Right lobe of liver (tissue), 6 donors: ENCODE data around the gene CNKSR2. TPM values are rescaled to one million over a fixed set of nuclear protein-coding genes. Genes with fewer than 3 reads are reported as not detected.
A peak's percentile ranks its signal among the peaks of the same experiment; 100 is the strongest.

Experiments
- ATAC-seq, 4 donors: fragments of 200-7000 bp; cut with Tn5 transposase; one replicate each; pipeline ENCODE4 v1.9.1; 2020; ENCODE audit warnings: mild to moderate bottlenecking in 4 of 4, moderate library complexity in 4 of 4
- DNase-seq, 3 donors: peaks; one replicate each; pipeline ENCODE4 v3.0.0-alpha.2; 2020
- H3K27ac ChIP-seq, 3 donors: fragments of 200-600 bp; one replicate each; pipeline ENCODE4 v1.8.0; 2022
- H3K27me3 ChIP-seq, 2 donors: fragments of 200-600 bp; one replicate each; pipeline ENCODE4 v1.8.0; 2022
- H3K36me3 ChIP-seq, 4 donors: fragments of 200-600 bp; sonication (generic) in 1 of 4; one replicate each; pipeline versions ENCODE4 v1.5.1 to v1.8.0; 2017 to 2022; ENCODE audit warnings: control low read depth in 1 of 4
- H3K4me1 ChIP-seq, 4 donors: fragments of 200-600 bp; sonication (generic) in 1 of 4; one replicate each; pipeline versions ENCODE4 v1.5.1 to v1.8.0; 2017 to 2022; ENCODE audit warnings: control low read depth in 1 of 4
- H3K4me3 ChIP-seq, 3 donors: fragments of 200-600 bp; one replicate each; pipeline ENCODE4 v1.8.0; 2022
- H3K9me3 ChIP-seq, 4 donors: fragments of 200-600 bp; sonication (generic) in 1 of 4; one replicate each; pipeline versions ENCODE4 v1.5.1 to v1.8.0; 2017 to 2022; ENCODE audit warnings: control low read depth in 1 of 4
- POLR2A ChIP-seq: fragments of 450-650 bp; IDR thresholded peaks from one replicate; pipeline ENCODE4 v1.6.1; 2017; ENCODE audit warnings: antibody characterized with exemption, mild to moderate bottlenecking
- WGBS: methylation state at CpG from one replicate; pipeline ENCODE4 v1.1.6; 2018; ENCODE audit warnings: low coverage, low lambda C conversion rate; ENCODE audit not compliant: insufficient coverage; ENCODE audit errors: missing lambda C conversion rate; 5-methylcytosine and 5-hydroxymethylcytosine counted together
- intact Hi-C, 2 donors: fragments of 100-400 bp; cut with DNase I; formaldehyde crosslinking; loops; one replicate each; pipeline versions ENCODE4 v1.11.2 to v1.14.1; 2022
- total RNA-seq, 6 experiments: library from RNA; depleted of rRNA in 2 of 6; stranded (reverse); fragments of >200 nt in 2 of 6; fragmentation: NEBNext Ultra II Directional in 3 of 6; extraction: Animal tissue kit (Norgen Biotek cat#: 25700) in 3 of 6; gene quantifications; one replicate each; pipeline versions ENCODE4 v1.1.0 to v1.2.4, GENCODE V29; 2016 to 2023
- TF ChIP-seq, protein P1 (sequence below), 4 donors: fragments of 200-600 bp in 3 of 4; fragments of 450-650 bp in 1 of 4; IDR thresholded peaks; one replicate each; pipeline versions ENCODE4 v1.5.1 to v1.8.0; 2016 to 2022; ENCODE audit warnings: antibody characterized with exemption in 4 of 4, mild to moderate bottlenecking in 2 of 4
- donor health status: DM: no; HTN: yes; CAD: no.
- donor health status: DM: no; HTN: no; CAD: no.
- donor health status: DM: no; HTN: no; CAD: no.
- donor health status: DM: no; HTN: yes; CAD: no.
- donor health status: DM: no; HTN: yes; CAD: no.

CNKSR2 gene
- total RNA-seq, 6 experiments from 2014 or later, result 1.4 to 5.6 (median 2.6) TPM

DNA sequence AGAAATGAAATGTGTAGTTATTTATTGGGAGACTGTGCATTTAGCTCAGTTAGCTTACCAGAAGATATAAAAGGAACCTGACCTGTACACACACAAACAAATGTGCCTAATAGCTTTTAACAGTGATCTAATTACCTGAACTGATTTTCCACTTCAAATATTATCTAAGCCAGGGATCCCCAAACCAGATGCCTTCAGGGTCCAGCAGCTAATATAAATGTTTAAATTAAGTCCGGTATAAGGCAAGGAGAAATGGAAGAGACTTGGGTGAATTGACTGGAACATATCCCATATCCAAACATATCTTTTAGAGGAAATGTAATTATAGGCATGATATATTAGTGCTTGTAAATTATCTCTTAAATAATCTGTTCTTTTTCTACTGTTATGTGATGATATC lies 66.7 kb downstream of the CNKSR2 start:
- WGBS, result no CpG with 5 or more reads among the region's 1 CpG
- no peak for DNase-seq

GRCh38 chrX:21457718-21458117 lies 83.5 kb downstream of the CNKSR2 start:
- H3K4me3 ChIP-seq, result no peak overlapping the region
- ATAC-seq (no peak), DNase-seq (no peak)
- intact Hi-C loops, result no loop called here
- no peaks in the 10 kb centered on the region for H3K27me3 ChIP-seq
- no peak overlapping the region for H3K27ac ChIP-seq
- no peaks in the 10 kb centered on the region for H3K36me3 ChIP-seq
- H3K9me3 ChIP-seq, result no peaks in the 10 kb centered on the region
- H3K4me1 ChIP-seq, result no peaks in the 10 kb centered on the region
- no peak for TF ChIP-seq POLR2A

More for the DNA sequence above, 66.7 kb downstream of the CNKSR2 start:
- H3K4me3 ChIP-seq, result no peak overlapping the region
- intact Hi-C loops, result no loop called here
- H3K9me3 ChIP-seq, result no peaks in the 10 kb centered on the region
- H3K27me3 ChIP-seq, result peaks cover 0 to 3% of the 10 kb centered on the region in 2 donors
- ATAC-seq, result no peak
- H3K36me3 ChIP-seq, result no peaks in the 10 kb centered on the region
- no peaks in the 10 kb centered on the region for H3K4me1 ChIP-seq
- TF ChIP-seq POLR2A, result no peak
- TF ChIP-seq, protein P1, sequence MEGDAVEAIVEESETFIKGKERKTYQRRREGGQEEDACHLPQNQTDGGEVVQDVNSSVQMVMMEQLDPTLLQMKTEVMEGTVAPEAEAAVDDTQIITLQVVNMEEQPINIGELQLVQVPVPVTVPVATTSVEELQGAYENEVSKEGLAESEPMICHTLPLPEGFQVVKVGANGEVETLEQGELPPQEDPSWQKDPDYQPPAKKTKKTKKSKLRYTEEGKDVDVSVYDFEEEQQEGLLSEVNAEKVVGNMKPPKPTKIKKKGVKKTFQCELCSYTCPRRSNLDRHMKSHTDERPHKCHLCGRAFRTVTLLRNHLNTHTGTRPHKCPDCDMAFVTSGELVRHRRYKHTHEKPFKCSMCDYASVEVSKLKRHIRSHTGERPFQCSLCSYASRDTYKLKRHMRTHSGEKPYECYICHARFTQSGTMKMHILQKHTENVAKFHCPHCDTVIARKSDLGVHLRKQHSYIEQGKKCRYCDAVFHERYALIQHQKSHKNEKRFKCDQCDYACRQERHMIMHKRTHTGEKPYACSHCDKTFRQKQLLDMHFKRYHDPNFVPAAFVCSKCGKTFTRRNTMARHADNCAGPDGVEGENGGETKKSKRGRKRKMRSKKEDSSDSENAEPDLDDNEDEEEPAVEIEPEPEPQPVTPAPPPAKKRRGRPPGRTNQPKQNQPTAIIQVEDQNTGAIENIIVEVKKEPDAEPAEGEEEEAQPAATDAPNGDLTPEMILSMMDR (IDR thresholded peaks at IDR 0.05), result no peak
- no peak overlapping the region for H3K27ac ChIP-seq

DNA sequence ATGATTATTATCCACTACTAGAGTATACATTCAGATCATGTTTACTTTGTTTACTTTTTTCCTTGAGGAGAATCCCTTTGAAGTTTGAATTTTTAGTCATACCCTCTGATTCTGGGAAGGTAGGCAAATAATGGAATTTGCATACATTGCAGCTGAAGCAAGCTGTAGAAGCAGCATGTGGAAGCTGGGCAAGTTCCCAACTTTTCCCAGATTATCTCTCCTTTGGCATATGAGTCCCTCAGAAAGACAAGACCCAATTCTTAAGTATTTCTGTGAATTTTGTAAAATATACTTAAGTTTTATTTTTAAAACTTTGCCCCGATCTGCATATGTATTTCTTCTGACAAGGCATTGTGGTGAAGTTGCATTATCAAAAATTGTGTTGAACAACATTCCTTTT lies 94.9 kb downstream of the CNKSR2 start:
- intact Hi-C loops, result loop anchor here in 1 of 2 donors (10.0 kb wide), 1 partner anchor 154 kb away; no protein-coding TSS in a partner anchor
- no peaks in the 10 kb centered on the region for H3K4me1 ChIP-seq
- H3K36me3 ChIP-seq, result no peaks in the 10 kb centered on the region
- TF ChIP-seq, protein P1 (IDR thresholded peaks at IDR 0.05), result no peak
- TF ChIP-seq POLR2A, result no peak
- no peaks in the 10 kb centered on the region for H3K9me3 ChIP-seq
- no peak overlapping the region for H3K27ac ChIP-seq
- WGBS, result 50% methylated on average over 1 of the region's 1 CpG
- DNase-seq (no peak), ATAC-seq (no peak)
- no peak overlapping the region for H3K4me3 ChIP-seq
- H3K27me3 ChIP-seq, result no peaks in the 10 kb centered on the region

GRCh38 chrX:21476909-21477308 lies 102.7 kb downstream of the CNKSR2 start:
- ATAC-seq, result no peak

GRCh38 chrX:21479695-21480270 lies 105.6 kb downstream of the CNKSR2 start:
- H3K27me3 ChIP-seq, result peaks cover 0 to 9% of the 10 kb centered on the region in 2 donors
- H3K4me3 ChIP-seq, result no peak overlapping the region
- no peak for TF ChIP-seq POLR2A
- TF ChIP-seq, protein P1 (IDR thresholded peaks at IDR 0.05), result peak; percentile 54 to 78 (median 76)
- no peaks in the 10 kb centered on the region for H3K4me1 ChIP-seq
- H3K36me3 ChIP-seq, result no peaks in the 10 kb centered on the region
- 17% methylated on average over 2 of the region's 2 CpGs for WGBS
- no peak overlapping the region for H3K27ac ChIP-seq
- intact Hi-C loops, result no loop called here
- peak; percentile 70 to 85 (median 83) for ATAC-seq
- no peaks in the 10 kb centered on the region for H3K9me3 ChIP-seq
- no peak for DNase-seq

More at GRCh38 chrX:21476909-21477308, 102.7 kb downstream of the CNKSR2 start:
- no peak for DNase-seq
- H3K9me3 ChIP-seq, result no peaks in the 10 kb centered on the region
- no peaks in the 10 kb centered on the region for H3K36me3 ChIP-seq
- H3K4me1 ChIP-seq, result no peaks in the 10 kb centered on the region
- TF ChIP-seq, protein P1 (IDR thresholded peaks at IDR 0.05), result no peak
- TF ChIP-seq POLR2A, result no peak
- intact Hi-C loops, result no loop called here
- WGBS, result 53% methylated on average over 2 of the region's 2 CpGs
- H3K4me3 ChIP-seq, result no peak overlapping the region
- H3K27me3 ChIP-seq, result no peaks in the 10 kb centered on the region
- no peak overlapping the region for H3K27ac ChIP-seq
